Colonic mucosa (tissue), 4 donors: ENCODE data around the gene CTIF. TPM values are rescaled to one million over a fixed set of nuclear protein-coding genes. Genes with fewer than 3 reads are reported as not detected.

Experiments used
- DNase-seq: peaks from one replicate; pipeline ENCODE4 v3.0.0-alpha.2; 2020
- H3K27ac ChIP-seq: fragments of 200-600 bp; one replicate; pipeline ENCODE4 v1.8.0; 2021
- H3K27me3 ChIP-seq: fragments of 200-600 bp; one replicate; pipeline ENCODE4 v1.8.0; 2021
- H3K36me3 ChIP-seq: fragments of 200-600 bp; one replicate; pipeline ENCODE4 v1.8.0; 2021
- H3K4me1 ChIP-seq: fragments of 200-600 bp; one replicate; pipeline ENCODE4 v1.8.0; 2021; ENCODE audit warnings: mild to moderate bottlenecking
- H3K4me3 ChIP-seq: fragments of 200-600 bp; one replicate; pipeline ENCODE4 v1.8.0; 2021
- H3K9ac ChIP-seq, 2 donors: one replicate each; pipeline ENCODE4 v1.7.0; 2013; ENCODE audit warnings: control low read depth in 2 of 2, low read depth in 2 of 2, low read length in 2 of 2
- H3K9me3 ChIP-seq: fragments of 200-600 bp; one replicate; pipeline ENCODE4 v1.8.0; 2021
- CTCF ChIP-seq: fragments of 200-600 bp; IDR thresholded peaks from one replicate; pipeline ENCODE4 v1.8.0; 2022; ENCODE audit warnings: antibody characterized with exemption, mild to moderate bottlenecking
- intact Hi-C: fragments of 100-400 bp; cut with DNase I; formaldehyde crosslinking; loops from one replicate; pipeline ENCODE4 v1.14.1; 2022
- total RNA-seq, 2 donors: library from RNA; stranded (reverse); fragmentation: NEBNext Ultra II Directional in 1 of 2; extraction: Animal tissue kit (Norgen Biotek cat#: 25700) in 1 of 2; gene quantifications; one replicate each; pipeline ENCODE4 v1.2.1, GENCODE V29; 2021
- donor health status: healthy.
- donor health status: DM: no; HTN: no; CAD: no.
- donor health status: DM: no; HTN: no; CAD: no.

CTIF gene
- total RNA-seq, 2 donors from 2014 or later, result 13.0 to 16.7 TPM

- Histone ChIP-seq H3K4me1 (no peaks in the 10 kb centered on the region), H3K9me3 (no peaks in the 10 kb centered on the region), H3K27me3 (no peaks in the 10 kb centered on the region), H3K4me3 (no peak overlapping the region), H3K36me3 (no peaks in the 10 kb centered on the region), H3K9ac (no peak overlapping the region), H3K27ac (no peak overlapping the region)
- intact Hi-C loops, result no loop called here
- DNase-seq, result no peak
- TF ChIP-seq CTCF, result no peak
Measured at GRCh38 chr18:48637081-48637990, 98.5 kb downstream of the CTIF start.

- no peak for DNase-seq
- no peaks in the 10 kb centered on the region for H3K4me1 ChIP-seq
- H3K9ac ChIP-seq, result no peak overlapping the region
- no peak overlapping the region for H3K4me3 ChIP-seq
- H3K27ac ChIP-seq, result no peak overlapping the region
- H3K9me3 ChIP-seq, result no peaks in the 10 kb centered on the region
- intact Hi-C loops, result no loop called here
- H3K36me3 ChIP-seq, result no peaks in the 10 kb centered on the region
- TF ChIP-seq CTCF, result no peak
- H3K27me3 ChIP-seq, result no peaks in the 10 kb centered on the region
Measured at GRCh38 chr18:48638451-48638850, 99.6 kb downstream of the CTIF start.

- H3K9ac ChIP-seq, result no peak overlapping the region
- H3K27me3 ChIP-seq, result no peaks in the 10 kb centered on the region
- DNase-seq, result no peak
- intact Hi-C loops, result no loop called here
- H3K4me3 ChIP-seq, result no peak overlapping the region
- no peaks in the 10 kb centered on the region for H3K4me1 ChIP-seq
- no peak for TF ChIP-seq CTCF
- no peak overlapping the region for H3K27ac ChIP-seq
- H3K36me3 ChIP-seq, result no peaks in the 10 kb centered on the region
- H3K9me3 ChIP-seq, result no peaks in the 10 kb centered on the region
Measured at GRCh38 chr18:48638896-48639771, 100.3 kb downstream of the CTIF start.

GRCh38 chr18:48639772-48640432, 101.1 kb downstream of the CTIF start:
- H3K9ac ChIP-seq, result no peak overlapping the region
- intact Hi-C loops, result no loop called here
- no peaks in the 10 kb centered on the region for H3K4me1 ChIP-seq
- no peak for DNase-seq
- no peak overlapping the region for H3K4me3 ChIP-seq
- H3K27ac ChIP-seq, result no peak overlapping the region
- TF ChIP-seq CTCF, result no peak
- no peaks in the 10 kb centered on the region for H3K36me3 ChIP-seq
- H3K9me3 ChIP-seq, result no peaks in the 10 kb centered on the region
- H3K27me3 ChIP-seq, result no peaks in the 10 kb centered on the region

- Histone ChIP-seq H3K27me3 (no peaks in the 10 kb centered on the region), H3K9ac (no peak overlapping the region), H3K4me3 (no peak overlapping the region), H3K9me3 (no peaks in the 10 kb centered on the region), H3K36me3 (no peaks in the 10 kb centered on the region), H3K27ac (no peak overlapping the region), H3K4me1 (no peaks in the 10 kb centered on the region)
- TF ChIP-seq CTCF, result no peak
- intact Hi-C loops, result no loop called here
- no peak for DNase-seq
Measured at GRCh38 chr18:48640566-48641270, 101.9 kb downstream of the CTIF start.
